Left ventricle myocardium inferior (tissue), 1 donor: ENCODE measurements around the gene MASTL. TPM values are rescaled to one million over a fixed set of nuclear protein-coding genes. Genes with fewer than 3 reads are reported as not detected.

ENCODE experiments used
- DNase-seq: peaks from one replicate; pipeline ENCODE4 v3.0.0-alpha.2; 2020
- H3K27ac ChIP-seq: fragments of 200-600 bp; replicated peaks from 2 replicates; pipeline ENCODE4 v1.8.0; 2021
- H3K27me3 ChIP-seq: fragments of 200-600 bp; 2 replicates; pipeline ENCODE4 v1.8.0; 2021; ENCODE audit warnings: low read depth
- H3K36me3 ChIP-seq: fragments of 200-600 bp; 2 replicates; pipeline ENCODE4 v1.8.0; 2021
- H3K4me1 ChIP-seq: fragments of 200-600 bp; 2 replicates; pipeline ENCODE4 v1.8.0; 2021
- H3K4me3 ChIP-seq: fragments of 200-600 bp; 2 replicates; pipeline ENCODE4 v1.8.0; 2021; ENCODE audit warnings: mild to moderate bottlenecking, moderate library complexity
- H3K9me3 ChIP-seq: fragments of 200-600 bp; replicated peaks from 2 replicates; pipeline ENCODE4 v1.8.0; 2021
- CTCF ChIP-seq: fragments of 200-600 bp; IDR thresholded peaks from 2 replicates; pipeline ENCODE4 v1.8.0; 2021; ENCODE audit warnings: antibody characterized with exemption, mild to moderate bottlenecking, borderline replicate concordance
- intact Hi-C: fragments of 100-400 bp; cut with micrococcal nuclease; formaldehyde crosslinking; loops from one replicate; pipeline ENCODE4 v1.11.0; 2022
- total RNA-seq: library from RNA; stranded (reverse); fragmentation: NEBNext Ultra II Directional; extraction: Animal tissue kit (Norgen Biotek cat#: 25700); gene quantifications from one replicate; pipeline ENCODE4 v1.2.1, GENCODE V29; 2021
- donor health status: DM: no; HTN: yes; CAD: no; lungs with severe emphysema.

Gene MASTL
- total RNA-seq, 1 donor from 2014 or later: 1.9 TPM

GRCh38 chr10:27192284-27192683, 37.1 kb downstream of the MASTL start:
- Histone ChIP-seq H3K9me3 (no peaks in the 10 kb centered on the region), H3K4me3 (no peak overlapping the region), H3K27ac (no peak overlapping the region), H3K36me3 (peaks cover 42% of the 10 kb centered on the region), H3K4me1 (peaks cover 1% of the 10 kb centered on the region), H3K27me3 (no peaks in the 10 kb centered on the region)
- no peak for TF ChIP-seq CTCF
- intact Hi-C loops: no loop called here
- DNase-seq: no peak

GRCh38 chr10:27197980-27198620, 42.9 kb downstream of the MASTL start:
- H3K4me3 ChIP-seq: no peak overlapping the region
- H3K4me1 ChIP-seq: peaks cover 21% of the 10 kb centered on the region
- H3K27ac ChIP-seq: peak overlapping the region; percentile 53
- TF ChIP-seq CTCF: no peak
- no peaks in the 10 kb centered on the region for H3K27me3 ChIP-seq
- DNase-seq: no peak
- H3K9me3 ChIP-seq: no peaks in the 10 kb centered on the region
- intact Hi-C loops: no loop called here
- peaks cover 73% of the 10 kb centered on the region for H3K36me3 ChIP-seq

- Histone ChIP-seq H3K9me3 (no peaks in the 10 kb centered on the region), H3K4me1 (peaks cover 6% of the 10 kb centered on the region), H3K27me3 (no peaks in the 10 kb centered on the region), H3K4me3 (no peak overlapping the region), H3K27ac (no peak overlapping the region), H3K36me3 (peaks cover 95% of the 10 kb centered on the region)
- TF ChIP-seq CTCF: no peak
- intact Hi-C loops: no loop called here
- DNase-seq: no peak
These were observed 48.7 kb downstream of the MASTL start for GRCh38 chr10:27203806-27204205.

- TF ChIP-seq CTCF: no peak
- Histone ChIP-seq H3K4me3 (no peak overlapping the region), H3K27ac (no peak overlapping the region), H3K4me1 (no peaks in the 10 kb centered on the region), H3K9me3 (no peaks in the 10 kb centered on the region), H3K27me3 (no peaks in the 10 kb centered on the region), H3K36me3 (peaks cover 99% of the 10 kb centered on the region)
- intact Hi-C loops: no loop called here
- DNase-seq: no peak
These were observed 52.2 kb downstream of the MASTL start for GRCh38 chr10:27207350-27207749.

- Histone ChIP-seq H3K27ac (no peak overlapping the region), H3K4me3 (no peak overlapping the region), H3K9me3 (no peaks in the 10 kb centered on the region), H3K36me3 (peaks cover 56% of the 10 kb centered on the region), H3K4me1 (peaks cover 18% of the 10 kb centered on the region), H3K27me3 (no peaks in the 10 kb centered on the region)
- intact Hi-C loops: no loop called here
- no peak for DNase-seq
- TF ChIP-seq CTCF: peak; percentile 67
These were observed 68.8 kb downstream of the MASTL start for GRCh38 chr10:27223964-27224363.
